ENCODE data around the gene SPTB. TPM values are rescaled to one million over a fixed set of nuclear protein-coding genes. Genes with fewer than 3 reads are reported as not detected.

SPTB gene
- 0.05 TPM in 1 of 2 replicates, not detected in the other for total RNA-seq

GRCh38 chr14:64879635-64880220 is at the start of gene SPTB:
SPTB (minus strand) TSS chr14:64879907; CDS start chr14:64823094, 56,813 bp downstream.

GRCh38 chr14:64914237-64915028 is 34.7 kb upstream of the SPTB start, which contains the start of gene CHURC1:
CHURC1 (plus strand) TSS chr14:64914455; CDS start chr14:64914496, 41 bp downstream.

GRCh38 chr14:64704143-64704742 is 175.5 kb downstream of the SPTB start, which contains the start of gene PLEKHG3:
PLEKHG3 (plus strand) TSS chr14:64704424; CDS start chr14:64727632, 23,208 bp downstream.

Other genes with a start within 250 kb of the SPTB start
- gene PLEKHG3, start 175.5 kb downstream of the SPTB start, total RNA-seq, result 0.59 and 5.3 TPM in 2 replicates
- 54.9 and 57.9 TPM in 2 replicates for gene CHURC1, start 34.5 kb upstream of the SPTB start, total RNA-seq
- gene GPX2, start 62.8 kb upstream of the SPTB start, total RNA-seq, result not detected in 2 replicates
- gene RAB15, start 92.4 kb upstream of the SPTB start, total RNA-seq, result 1.8 and 3.6 TPM in 2 replicates
- 16.6 and 19.3 TPM in 2 replicates for gene FNTB, start 107.0 kb upstream of the SPTB start, total RNA-seq
- 35.1 and 38.6 TPM in 2 replicates for gene MAX, start 222.6 kb upstream of the SPTB start, total RNA-seq